Activated CD8-positive, alpha-beta memory T cell treated with anti-CD3 and anti-CD28 coated beads, Interleukin-2, amount 50 U/mL, for 1 hour (primary cell): ENCODE measurements around the gene FDXACB1.
"Not testable (repeated sequence)": the region's sequence is repeated elsewhere in the genome, so short reads cannot be mapped to it uniquely, and the experiment has no call there.

Experiments used
- DNase-seq: peaks from one replicate; pipeline ENCODE4 v3.0.0-alpha.2; 2020; ENCODE audit errors: extremely low read depth

Gene FDXACB1

DNA sequence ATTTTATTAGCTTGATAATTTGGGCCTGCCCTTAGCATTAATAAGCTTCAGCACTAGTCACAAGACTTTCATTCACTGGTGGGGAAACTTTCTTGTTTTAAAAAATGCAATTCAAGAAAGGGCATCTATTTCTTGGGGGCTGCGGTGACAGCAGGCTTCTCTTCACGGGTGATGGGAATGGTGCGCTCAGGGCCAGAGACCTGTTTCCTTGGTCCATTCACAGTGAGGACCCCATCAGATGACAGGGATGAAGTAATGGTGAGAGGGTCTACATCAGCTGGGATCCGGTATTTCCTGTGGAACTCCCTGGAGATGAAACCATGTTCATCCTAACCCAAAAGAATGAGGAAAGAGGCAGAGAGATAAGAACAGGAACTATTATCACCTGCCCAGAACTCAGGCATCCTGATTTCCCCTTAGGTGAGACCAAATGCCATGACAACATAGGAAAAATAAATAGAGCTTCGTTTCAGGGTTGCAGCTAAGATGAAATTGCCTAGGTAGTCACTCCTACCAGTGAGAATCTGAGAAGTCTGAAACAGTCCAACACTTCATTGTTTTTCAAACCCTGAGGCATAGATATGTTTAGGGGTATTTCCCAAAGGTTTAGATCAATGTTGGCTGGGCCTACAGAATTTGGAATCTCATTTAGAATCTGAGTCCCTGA is 29.8 kb upstream of the FDXACB1 start:
- DNase-seq: no peak

DNA sequence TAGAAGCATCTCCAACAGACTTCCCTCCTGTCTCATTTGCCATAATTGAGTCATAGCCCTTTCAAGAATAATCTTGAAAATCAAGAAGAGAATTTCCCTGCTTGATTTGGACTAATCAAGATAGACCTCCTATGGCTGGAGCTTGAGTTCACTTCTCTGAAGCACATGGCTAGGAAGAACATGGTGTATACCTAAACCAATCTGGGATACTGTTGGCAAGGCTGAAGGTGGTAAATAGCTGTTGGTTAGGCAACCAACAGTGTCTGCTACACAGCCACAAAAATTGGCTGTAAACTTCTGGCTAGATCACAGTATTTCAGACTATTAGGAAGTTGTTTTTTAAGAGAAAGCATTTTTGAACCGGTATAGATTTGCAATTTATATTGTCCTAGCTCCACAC is 27.7 kb upstream of the FDXACB1 start:
- DNase-seq: no peak

DNA sequence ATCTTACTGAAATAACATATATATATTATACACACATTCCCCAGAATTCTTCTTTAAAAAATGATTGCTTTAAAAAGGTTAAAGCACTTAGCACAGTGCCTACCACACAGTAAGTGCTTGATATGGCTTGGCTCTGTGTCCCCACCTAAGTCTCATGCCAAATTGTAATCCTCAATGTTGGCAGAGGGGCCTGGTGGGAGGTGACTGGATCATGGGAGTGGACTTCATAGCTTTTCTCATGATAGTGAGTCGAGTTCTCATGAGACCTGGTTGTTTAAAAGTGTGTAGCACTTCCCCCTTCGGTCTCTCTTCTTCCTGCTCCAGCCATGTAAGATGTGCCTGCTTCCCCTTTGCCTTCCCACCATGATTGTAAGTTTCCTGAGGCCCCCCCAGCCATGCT is 26.4 kb upstream of the FDXACB1 start:
- DNase-seq: no peak

DNA sequence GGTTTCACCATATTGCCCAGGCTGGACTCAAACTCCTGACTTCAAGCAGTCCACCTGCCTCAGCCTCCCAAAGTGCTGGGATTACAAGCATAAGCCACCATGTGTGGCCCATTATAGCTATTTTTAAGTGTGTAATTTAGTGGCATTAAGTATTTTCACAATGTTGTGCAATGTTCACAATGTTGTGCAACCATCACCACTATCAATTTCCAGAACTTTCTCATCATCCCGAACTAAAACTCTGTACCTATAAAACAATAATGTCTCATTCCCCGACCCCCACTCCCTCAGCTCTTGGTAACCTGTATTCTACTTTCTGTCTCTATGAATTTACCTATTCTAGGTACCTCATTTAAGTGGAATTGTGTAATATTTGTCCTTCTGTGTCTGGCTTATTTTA is 7.9 kb upstream of the FDXACB1 start:
- no peak for DNase-seq

DNA sequence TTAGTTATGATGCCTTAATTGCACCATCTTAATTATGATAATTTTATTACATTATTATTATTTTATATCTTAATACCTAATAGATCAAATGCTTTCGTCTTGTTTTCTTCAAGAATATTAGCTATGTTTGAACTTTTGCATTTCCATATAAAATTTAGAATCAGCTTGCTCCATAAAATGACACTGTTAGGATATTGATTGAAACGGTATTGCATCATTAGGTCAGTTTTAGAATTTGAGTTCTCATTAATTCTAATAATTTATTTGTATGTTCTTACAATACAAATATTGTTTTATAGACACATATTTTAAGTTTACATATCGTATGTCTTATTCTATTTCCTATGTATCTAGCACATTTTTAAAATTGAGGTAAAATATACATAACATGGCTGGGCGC is 7.1 kb upstream of the FDXACB1 start:
- DNase-seq: no peak

DNA sequence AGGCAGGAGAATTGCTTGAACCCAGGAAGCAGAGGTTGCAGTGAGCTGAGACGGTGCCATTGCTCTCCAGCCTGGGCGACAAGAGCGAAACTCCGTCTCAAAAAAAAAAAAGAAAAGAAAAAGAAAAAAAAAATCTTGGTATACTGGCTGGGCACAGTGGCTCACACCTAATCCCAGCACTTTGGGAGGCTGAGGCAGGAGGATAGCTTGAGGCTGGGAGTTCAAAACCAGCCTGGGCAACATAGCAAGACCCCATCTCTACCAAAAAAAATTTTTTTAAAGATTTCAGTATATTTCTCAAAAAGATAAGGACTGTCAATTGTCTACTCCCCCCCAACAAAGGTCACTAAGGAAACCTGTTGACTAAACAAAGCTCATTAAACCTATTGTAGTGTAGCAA is 6.1 kb upstream of the FDXACB1 start:
- DNase-seq: not testable (repeated sequence)

DNA sequence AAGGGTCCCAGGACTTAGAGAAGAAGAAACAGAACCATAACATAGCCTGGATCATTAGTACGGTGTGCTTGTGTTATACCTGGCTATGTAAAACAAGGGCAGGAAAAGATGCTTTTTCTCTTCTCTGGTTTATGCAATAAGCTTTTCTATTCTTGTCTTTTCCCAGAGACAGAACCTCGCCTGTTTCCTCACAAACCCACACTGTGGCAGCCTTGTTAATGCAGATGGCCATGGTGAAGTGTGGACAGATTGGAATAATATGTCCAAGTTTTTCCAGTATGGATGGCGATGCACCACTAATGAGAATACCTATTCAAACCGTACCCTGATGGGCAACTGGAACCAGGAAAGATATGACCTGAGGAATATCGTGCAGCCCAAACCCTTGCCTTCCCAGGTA is 3.2 kb upstream of the FDXACB1 start:
- DNase-seq: no peak

DNA sequence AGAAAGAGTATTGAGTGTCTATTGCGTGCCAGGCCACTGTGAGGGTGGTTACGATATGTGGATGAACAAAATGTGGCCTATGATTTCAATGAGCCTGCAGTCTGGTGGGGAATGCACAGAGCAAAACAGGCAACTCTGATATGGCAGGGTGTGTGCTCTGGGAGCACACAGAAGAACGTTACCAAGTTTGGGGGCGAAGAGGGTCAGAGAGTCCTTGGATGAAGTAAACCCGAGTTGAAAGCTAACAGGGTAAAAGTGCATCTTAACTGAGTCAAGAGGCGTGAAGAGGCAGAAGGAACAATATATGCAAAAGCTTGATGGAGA is 634 bp upstream of the FDXACB1 start:
- DNase-seq: no peak

DNA sequence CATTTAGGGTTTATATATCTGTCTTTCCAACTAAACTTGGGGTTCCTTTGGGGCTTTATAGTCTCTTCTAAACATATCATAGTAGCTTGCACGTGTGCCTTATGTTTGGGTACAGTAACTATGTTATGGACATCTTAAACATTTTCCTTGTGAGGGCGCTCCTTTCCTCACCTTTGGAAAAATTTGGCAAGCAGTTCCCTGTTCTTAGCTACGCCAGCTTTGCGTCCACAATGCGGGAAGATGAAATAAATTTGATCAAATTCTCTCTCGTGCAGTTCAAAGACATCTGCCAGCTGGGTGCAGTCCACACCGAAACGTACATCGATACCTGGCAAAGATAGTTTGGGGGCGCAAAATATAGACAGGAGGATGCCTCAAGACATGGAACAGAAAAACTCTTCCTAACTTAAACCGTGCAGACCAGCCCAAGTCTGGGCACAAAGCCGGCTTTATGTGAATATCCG is 548 bp downstream of the FDXACB1 start:
- no peak for DNase-seq

DNA sequence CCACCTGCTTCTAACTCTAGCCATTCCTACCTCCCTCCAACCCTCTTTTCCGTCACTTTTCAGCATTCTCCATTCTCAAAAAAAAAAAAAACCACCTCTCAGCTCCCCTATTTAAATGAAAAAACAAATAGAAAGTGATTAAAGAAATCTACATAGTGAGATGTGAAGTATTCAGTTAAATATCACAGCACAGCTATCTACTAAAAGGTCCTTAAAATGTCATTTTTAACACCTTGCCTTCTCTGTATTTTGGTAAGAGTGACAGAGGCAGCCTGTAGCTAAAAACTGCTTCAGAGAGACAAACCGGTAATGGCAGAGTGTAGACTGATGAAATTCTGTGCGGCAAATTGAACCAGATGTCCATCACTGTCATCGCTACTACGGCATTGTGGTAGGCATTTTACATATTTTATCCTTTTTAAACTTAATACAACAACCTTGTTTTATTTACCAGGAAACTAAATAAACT is 7.2 kb downstream of the FDXACB1 start:
- DNase-seq: no peak

DNA sequence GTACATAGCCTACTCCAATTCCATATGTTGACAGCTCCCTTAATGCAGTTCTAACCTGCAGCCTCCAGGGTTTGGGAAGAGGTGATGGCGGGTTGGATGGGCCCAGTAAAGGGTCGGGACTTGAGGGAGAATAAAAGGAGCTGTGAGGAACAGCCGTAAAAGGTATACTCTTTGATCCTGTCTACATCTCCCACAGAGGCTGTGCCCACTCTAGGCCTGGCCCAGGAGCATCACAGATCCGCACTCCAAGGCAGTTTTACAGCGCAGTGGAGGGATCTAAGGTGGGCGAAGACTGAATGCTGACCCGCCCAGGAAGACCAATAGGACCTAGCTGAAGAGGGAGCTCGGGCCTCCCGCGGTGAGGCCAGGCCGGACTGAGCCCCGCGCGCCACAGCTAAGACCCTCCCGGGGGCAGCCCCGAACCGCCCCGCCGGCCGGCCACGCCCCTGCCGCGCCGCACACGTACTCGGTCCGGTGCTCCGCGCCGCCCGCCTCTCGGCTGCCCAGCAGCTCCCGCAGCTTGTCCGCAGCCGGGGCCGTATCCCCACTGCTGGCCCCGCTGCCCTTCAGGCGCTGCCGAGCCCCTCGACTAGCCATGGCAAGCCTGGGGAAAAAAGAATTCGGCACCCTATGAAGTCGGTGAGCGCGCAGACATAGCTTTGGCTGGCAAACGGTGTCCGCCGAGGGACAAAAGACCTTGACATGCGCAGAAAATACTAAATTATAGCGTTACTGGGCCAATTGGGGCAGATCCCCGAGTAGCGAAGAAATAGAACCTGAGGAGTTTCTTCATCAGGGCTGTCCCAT is 7.9 kb downstream of the FDXACB1 start, which contains the start of gene ALG9:
ALG9 (minus strand) TSS at position 696 of the 807 bp plus-strand sequence; CDS start at position 597, 99 bp downstream.
- peak; percentile 69 for DNase-seq

DNA sequence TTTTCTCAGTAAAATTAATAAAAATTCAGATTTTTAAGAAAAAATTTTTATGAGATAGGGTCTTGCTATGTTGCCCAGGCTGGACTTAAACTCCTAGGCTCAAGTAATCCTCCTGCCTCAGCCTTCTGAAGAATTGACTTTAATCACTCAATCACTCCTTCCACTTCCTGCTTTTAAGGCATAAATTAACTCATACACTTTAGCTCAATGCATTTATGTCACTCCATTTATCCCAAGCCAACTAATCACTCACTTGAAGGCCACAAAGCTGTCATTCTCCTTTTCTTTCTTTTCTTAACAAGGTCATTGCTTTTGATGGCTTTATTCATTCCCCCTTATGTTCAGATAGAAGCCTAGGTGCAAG is 8.5 kb downstream of the FDXACB1 start:
- no peak for DNase-seq

DNA sequence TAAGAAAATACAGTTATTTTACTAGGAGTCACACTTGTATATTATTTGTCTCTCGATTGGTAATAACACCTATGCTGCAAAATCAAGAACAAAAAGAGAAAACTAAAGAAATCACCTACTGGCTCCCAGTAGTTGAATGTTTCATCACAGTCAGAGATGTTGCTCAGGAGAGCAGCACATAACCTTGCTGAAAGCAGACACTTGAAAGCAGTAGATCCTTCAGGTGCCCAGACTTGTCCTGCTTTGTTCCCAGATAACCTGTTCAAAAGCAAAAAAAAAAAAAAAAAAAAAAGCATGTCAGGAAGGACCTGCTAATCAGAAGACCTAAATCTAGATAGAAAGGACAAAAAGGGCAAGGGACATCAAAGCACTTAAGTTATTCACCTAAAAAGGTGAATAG is 8.9 kb downstream of the FDXACB1 start:
- DNase-seq: no peak

DNA sequence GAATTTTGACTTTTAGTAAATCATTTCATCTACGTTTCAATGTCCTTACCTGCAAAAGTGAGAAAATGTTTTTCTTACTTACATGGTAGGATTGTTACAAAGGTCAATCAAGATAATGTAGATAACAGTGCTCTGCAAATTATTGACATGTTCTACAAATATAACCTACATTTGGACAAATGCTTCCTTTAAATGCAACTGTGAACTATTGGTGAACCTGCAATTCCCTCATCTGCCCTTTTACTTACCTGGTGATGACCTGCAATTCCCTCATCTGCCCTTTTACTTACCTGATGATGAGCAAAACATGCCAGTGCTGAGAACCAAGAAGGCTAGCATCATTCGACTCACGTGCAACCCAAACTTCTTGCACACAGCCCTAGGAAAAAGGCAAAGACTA is 18.7 kb downstream of the FDXACB1 start:
- DNase-seq: no peak

DNA sequence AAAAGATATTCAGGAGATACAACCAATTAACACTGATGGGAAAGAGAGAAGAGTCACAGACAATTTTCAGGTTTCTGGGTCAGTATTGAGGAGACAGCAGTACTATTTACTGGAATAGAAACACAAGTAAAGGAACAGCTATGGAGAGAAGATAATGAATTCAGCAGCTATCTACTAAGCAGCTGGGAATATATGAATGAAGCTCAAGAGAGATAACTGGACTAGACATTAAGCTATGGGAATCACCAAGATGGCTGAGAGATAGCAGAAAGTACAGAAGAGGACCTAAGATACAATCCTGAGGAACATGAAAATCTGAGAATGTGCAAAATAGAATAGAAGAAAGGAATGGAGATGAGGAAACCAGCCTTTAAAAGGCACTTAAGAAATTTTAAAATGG is 23.5 kb downstream of the FDXACB1 start:
- DNase-seq: no peak

DNA sequence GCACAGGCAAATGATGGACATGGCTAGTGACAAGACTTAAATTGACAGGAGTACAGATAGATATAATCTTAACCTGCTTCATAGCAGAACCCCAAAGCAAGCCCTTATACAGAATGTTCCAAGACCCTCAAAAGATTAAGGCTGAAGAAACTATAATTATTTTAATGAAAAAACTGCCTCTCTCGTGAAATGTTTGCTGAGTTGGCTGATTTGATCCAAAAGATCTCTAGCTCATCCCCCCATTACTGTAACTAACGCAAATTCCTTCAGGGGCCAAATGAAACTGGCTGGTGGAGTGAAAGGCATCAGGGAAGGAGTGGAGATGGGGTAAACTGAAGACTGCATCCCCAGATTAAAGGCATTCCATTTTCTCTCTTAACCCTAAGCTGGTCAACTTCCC is 26.9 kb downstream of the FDXACB1 start:
- no peak for DNase-seq

DNA sequence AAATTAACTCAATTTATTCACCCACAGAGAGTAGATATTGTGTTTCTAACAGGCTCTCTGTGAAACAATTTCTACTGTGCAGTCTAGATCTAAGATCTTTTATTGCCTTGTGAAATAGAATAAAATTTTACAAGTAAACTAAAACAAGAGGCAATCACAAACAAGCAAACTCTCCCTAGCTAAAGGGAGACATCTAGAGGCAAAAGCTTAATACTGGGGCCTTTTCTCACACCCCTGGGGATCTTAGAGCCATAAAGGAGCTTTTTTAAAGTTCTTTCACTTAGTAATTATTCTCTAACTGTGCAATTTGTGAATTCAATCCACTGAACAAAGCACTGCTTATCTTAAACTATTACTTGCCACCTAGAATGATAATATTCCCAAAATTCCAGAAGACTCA is 27.3 kb downstream of the FDXACB1 start:
- DNase-seq: no peak

DNA sequence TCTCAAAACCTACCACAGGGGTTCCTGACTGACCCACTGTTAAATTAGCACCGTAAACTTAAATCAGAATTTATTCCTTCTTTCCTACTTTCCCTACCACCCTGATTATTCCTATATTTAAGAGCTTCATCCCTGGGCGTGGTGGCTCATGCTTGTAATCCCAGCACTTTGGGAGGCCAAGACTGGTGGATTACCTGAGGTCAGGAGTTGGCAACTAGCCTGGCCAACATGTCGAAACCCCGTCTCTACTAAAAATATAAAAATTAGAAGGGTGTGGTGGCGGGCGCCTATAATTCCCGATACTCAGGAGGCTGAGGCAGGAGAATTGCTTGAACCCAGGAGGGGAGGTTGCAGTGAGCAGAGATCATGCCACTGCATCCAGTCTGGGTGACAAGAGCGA is 27.9 kb downstream of the FDXACB1 start:
- DNase-seq: no peak

DNA sequence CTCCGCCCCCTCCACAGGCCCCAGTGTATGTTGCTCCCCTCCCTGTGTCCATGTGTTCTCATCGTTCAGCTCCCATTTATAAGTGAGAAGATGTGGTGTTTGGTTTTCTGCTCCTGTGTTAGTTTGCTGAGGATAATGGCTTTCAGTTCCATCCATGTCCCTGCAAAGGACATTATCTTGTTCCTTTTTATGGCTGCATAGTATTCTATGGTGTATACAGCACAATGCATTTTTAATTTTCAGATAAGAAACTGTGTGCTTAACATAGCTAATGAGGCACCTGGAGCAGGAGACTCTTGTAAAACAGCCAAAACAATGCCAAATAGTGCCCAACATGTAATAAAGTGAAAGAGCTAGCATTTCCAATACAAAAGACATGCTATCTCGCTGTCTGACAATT is 29.3 kb downstream of the FDXACB1 start:
- DNase-seq: no peak

DNA sequence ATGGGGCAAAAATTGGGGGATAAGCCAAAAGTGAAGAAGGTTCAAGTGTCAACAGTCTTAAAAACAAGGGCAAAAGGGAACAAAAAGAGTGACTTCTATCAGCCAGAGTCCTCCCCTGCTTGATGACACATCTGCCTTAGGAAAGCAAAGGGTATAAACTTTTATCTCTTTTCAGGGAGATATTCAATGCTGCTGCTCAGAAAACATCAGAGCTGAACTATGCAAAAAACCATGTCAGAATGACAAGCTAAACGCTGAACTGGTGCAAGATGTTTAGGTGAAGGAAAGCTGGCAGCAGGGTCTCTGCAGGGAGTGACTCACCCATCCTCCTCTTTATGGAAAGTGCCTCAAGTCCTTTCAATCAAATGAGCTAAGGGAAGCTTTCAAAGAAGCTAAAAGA is 32.3 kb downstream of the FDXACB1 start:
- no peak for DNase-seq

DNA sequence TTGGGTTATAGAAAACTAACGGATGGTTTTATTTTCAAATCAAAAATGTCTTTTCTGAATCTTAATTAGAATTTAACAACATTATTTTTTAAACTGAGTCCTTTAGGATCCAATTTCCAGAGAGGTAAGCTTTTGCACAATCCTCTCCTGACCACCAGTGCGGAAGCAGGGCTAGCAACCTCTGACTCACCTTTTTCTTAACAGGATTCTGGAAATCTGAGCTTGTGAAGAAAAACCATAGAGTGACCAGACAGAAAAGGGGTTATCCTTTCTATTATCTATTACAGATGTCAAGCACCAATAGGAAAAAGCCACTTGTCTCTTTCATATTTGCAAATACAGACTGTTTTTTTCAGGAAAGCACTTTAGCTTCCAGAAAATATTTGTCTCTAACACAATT is 32.9 kb downstream of the FDXACB1 start:
- no peak for DNase-seq

DNA sequence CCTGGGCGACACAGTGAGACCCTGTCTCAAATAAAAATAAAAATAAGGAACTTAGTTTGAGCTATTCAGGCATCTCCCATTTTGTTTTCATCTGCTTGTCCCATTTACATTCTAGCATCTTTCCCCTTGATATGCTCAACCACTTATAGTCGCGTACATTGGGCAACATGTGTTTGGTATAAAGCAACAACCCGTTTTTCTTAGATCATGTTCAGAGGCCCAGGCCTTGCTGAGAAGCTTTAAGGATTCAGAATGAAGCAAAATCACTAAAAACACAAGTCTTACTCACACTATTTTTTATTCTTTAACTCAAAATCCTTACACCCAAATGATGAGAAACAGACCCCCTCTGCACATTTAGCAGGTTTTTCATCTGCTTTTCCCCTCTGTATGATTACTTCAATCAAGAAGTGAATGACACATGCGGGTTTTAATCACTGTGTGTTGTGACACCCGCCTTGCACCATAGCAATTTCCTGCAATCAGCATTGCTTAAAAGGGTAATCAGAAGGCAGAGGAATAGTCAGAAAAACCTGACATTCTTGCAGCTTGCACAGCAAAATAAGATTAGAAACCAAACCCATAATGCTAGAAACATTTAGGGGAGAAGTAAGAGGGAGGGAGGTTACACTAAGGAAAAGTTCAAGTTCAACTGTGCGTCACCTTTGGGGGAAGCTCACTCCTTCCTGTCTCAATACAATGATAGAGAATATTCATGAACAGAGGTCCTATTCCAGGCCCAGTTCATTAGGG is 33.5 kb downstream of the FDXACB1 start:
- no peak for DNase-seq

DNA sequence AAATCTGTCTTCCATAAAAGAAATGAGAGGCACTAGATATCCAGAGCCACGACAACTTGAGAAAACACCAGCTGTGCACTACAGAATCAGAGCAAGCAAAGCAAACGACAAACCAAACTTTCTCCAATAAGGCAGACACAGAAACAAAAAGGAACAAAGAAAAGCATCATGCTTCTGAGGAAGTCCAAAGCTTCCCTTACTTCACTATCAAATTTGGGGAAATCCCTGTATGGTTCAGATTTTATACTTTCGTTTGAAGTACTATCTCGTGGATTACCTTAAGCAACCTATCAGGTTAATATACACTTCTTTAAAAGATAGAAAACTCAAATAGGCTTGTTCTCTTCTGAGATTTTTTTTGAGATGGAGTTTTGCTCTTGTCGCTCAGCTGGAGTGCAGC is 35.3 kb downstream of the FDXACB1 start:
- DNase-seq: no peak
